Tibial nerve (tissue), 4 donors: Measurements from ENCODE around the gene KLC1.

Source experiments
- CTCF ChIP-seq, 5 experiments: fragments of 200-600 bp in 3 of 5; fragments of 450-650 bp in 2 of 5; sonication (generic) in 3 of 5; IDR thresholded peaks; one replicate each; pipeline ENCODE4 v1.5.1; 2016 to 2019; ENCODE audit warnings: antibody characterized with exemption in 5 of 5, mild to moderate bottlenecking in 3 of 5, moderate library complexity in 2 of 5
- EP300 ChIP-seq, 2 donors: sonication (generic); formaldehyde crosslinking; IDR thresholded peaks; one replicate each; pipeline ENCODE4 v1.6.1; 2017; ENCODE audit warnings: antibody characterized with exemption in 2 of 2, mild to moderate bottlenecking in 1 of 2
- POLR2A ChIP-seq, 2 donors: fragments of 450-650 bp; IDR thresholded peaks; one replicate each; pipeline ENCODE4 v1.6.1; 2017; ENCODE audit warnings: antibody characterized with exemption in 2 of 2, mild to moderate bottlenecking in 2 of 2, moderate library complexity in 2 of 2

- TF ChIP-seq POLR2A (IDR thresholded peaks at IDR 0.05) = no peak
- no peak for TF ChIP-seq CTCF (IDR thresholded peaks at IDR 0.05)
- TF ChIP-seq EP300 (IDR thresholded peaks at IDR 0.05) = no peak
Observed at GRCh38 chr14:103653805-103654204, 24.8 kb downstream of the KLC1 start.
